HG02870 (cell line): Measurements from ENCODE around the gene CCN6.
"Not testable (repeated sequence)": the region's sequence is repeated elsewhere in the genome, so short reads cannot be mapped to it uniquely, and the experiment has no call there.

Experiments used
- ATAC-seq: cut with Tn5 transposase; IDR thresholded peaks from one replicate; pipeline ENCODE4 v1.9.1; 2021; ENCODE audit warnings: mild to moderate bottlenecking, moderate library complexity; ENCODE audit not compliant: unreplicated experiment

CCN6 gene

DNA sequence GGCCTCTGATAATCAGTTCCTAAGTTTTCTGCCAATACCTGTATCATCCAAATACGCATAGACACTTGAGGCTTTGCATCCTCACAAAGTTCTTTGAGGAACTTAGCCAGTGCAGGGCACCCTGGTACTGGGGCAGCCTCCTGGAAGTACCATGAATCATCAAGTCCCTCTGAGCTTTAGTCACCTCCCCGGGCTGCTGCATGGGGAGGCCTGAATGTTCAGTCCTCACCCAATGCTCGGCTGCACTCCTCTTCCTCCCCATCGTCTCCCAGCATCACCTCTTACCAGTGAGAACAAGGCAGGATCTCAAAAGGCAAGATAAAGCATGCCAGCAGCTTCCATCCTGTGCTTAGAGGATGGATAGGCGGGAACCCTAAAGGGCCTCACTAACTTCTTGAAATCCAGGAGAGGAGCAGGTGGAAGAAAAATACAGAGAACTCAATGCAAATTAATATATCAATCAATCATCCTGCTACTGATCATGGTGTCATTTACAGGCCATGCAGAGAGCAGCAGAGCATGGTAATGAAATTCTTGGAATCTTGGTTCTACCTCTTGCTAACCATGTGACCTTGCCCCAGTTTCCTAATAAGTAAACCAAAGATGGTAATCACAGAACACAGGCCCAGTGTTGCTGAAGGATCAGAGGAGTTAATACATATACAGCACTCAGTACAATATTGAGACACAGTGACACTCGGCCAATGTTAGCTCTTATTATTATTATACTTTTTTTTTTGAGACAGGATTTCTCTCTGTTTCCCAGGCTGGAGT is 4.7 kb upstream of the CCN6 start:
- no peak for ATAC-seq

DNA sequence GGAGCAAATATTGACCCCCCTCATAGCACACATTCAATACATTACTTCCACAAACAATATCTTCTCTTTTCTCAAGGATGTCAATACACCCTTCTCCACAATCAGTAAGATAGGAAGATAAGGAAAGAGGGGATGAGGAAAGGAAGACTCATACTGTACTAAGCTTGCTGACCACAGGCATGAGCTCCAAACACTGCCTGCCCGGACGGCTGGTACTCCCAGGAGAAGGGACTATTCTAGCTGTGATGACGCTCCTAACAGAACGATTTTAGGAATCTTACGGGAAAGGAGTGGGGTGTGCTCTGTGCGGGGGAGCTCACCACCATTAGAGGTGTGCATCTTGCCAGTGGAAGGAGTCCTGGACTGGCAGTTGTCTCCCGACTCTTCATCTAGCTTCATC is 3.9 kb upstream of the CCN6 start:
- no peak for ATAC-seq

DNA sequence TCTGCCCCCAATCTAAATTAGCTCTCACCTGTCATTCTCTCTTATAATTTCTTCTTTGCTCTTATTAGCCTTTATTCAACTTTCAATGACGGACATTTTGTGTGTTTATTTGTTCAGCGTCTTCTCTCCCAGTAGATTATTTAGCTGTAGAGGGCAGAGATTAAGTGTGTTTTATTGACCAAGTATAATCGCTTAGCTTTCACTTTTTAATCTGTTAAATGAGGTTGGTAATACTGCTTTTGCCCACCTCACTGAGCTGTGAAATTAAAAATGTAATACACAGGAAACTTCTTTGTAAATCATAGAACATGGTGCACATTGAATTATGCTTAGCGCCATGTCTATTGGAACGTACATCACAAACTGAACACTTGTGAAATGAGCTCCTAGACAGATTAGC is 3.5 kb upstream of the CCN6 start:
- no peak for ATAC-seq

- not testable (repeated sequence) for ATAC-seq
Observed at GRCh38 chr6:112051251-112051740, 2.6 kb upstream of the CCN6 start.

GRCh38 chr6:112054555-112055190 is 769 bp downstream of the CCN6 start:
- ATAC-seq: no peak

DNA sequence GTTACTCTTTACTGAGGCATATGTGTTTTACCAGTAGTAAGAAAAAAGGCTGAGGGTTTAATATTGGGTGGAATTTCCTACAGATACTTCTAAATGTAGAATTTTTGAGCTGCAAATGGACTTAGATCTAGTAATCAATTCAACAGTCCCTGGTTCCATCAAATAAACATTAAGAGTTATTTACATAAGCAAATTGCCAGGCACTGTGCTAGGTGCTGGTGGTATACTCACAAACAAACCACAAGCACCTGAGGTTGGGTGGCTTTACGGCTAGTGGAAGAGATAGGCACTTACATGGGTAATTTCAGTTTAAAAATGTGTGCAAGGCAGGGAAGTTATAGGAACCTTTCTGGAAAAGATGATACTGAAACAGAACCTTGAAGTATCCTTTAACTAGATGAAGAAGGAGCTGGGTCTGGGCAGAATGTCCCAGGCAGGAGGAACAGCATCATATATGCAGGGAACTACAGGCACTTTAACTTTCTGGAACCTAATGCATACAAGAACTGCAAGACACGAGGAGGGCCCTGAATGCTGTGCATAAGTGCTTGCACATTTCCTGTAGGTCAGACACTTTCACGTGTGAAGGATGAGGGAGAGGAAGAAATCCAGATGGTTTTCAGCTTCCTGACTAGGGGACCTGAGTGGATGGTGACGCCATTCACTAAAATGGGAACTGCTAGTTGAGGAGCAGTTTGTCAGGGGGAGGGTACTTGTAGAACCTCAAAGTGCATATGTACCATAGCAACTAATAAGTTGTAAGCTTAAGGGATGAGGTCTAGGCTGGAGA is 4.5 kb downstream of the CCN6 start:
- ATAC-seq: no peak

GRCh38 chr6:112061605-112062004 is 7.7 kb downstream of the CCN6 start:
- no peak for ATAC-seq

DNA sequence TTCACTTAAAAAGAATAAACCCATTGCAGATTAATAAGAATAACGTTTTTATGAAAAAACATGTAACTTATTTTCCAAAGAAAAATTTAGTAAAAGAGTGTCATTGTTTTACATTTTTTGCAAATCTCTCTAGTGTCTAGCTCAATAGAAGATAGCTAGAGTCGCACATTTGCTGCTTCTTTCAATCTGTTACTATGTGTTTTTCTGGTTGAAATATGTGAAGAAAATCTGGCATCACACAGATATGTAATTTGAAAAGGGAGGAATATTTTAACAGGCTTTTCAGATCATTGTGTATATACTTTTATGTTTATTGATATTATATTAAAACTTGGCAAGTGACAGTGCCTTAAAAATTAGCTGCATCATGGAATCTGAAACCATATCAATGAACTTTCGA is 9.1 kb downstream of the CCN6 start:
- no peak for ATAC-seq

DNA sequence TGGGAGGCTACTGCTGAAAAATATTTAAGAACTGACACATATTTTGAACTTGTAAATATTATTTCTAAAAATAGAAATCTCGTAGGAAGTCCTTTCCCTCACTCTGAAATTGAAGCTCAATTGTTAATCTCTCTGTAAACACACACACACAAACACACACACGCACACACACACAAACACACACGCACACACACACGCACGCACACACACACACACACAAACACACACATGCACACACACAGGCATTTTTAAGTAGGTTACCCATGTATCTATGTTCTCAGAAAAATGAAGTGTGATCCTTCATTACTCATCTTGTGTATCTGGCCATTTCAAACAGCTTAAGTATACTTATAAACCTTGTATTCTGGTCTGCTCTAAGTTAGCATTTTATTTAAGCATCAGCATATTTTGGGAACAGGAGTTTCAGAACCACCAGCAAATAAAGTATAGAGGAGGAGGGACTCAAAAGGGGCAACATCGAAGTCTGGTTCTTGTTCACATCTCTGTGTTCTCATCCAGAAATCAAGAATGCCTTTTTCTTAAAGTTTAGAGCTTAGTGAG is 11.6 kb downstream of the CCN6 start:
- no peak for ATAC-seq

GRCh38 chr6:112066606-112067005 is 12.7 kb downstream of the CCN6 start:
- no peak for ATAC-seq

DNA sequence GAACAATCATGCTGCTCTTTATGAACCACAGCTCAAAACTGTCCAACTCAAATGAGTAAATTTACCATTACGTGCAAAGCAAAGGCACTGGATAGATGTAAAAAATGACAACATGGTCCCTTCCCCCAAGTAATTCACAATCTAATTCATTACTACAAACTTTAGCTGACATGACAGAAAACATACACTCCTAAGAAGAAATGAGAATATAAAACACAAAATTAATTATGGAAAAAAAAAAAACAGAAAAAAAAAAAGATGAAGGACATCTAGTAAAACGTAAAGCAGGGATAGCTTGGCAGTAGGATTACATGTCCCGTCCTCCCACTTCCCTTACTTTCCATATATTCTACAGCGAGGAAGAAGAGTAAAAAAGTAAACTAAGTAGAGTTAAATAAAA is 27.7 kb downstream of the CCN6 start:
- ATAC-seq: no peak

GRCh38 chr6:112085286-112086065 is 31.6 kb downstream of the CCN6 start:
- ATAC-seq: no peak

DNA sequence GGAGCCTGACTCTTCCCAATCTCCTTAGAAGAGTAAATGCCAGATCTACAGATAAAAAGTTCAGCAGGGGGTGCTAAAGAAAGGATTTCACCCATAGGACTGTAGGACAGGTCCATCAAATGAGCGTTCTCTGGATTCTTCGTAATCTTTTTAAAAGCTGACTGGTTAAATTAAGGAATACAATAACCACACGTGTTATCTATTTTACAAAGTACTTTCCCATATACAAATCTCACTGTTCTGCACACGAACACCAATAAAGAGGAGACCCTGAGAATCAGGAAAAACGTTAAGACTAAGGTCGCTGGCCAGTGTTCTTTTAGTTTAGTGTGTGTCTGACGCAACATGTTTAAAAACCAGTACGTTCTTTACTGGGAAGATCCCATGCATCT is 32.8 kb downstream of the CCN6 start:
- ATAC-seq: peak; percentile 30

DNA sequence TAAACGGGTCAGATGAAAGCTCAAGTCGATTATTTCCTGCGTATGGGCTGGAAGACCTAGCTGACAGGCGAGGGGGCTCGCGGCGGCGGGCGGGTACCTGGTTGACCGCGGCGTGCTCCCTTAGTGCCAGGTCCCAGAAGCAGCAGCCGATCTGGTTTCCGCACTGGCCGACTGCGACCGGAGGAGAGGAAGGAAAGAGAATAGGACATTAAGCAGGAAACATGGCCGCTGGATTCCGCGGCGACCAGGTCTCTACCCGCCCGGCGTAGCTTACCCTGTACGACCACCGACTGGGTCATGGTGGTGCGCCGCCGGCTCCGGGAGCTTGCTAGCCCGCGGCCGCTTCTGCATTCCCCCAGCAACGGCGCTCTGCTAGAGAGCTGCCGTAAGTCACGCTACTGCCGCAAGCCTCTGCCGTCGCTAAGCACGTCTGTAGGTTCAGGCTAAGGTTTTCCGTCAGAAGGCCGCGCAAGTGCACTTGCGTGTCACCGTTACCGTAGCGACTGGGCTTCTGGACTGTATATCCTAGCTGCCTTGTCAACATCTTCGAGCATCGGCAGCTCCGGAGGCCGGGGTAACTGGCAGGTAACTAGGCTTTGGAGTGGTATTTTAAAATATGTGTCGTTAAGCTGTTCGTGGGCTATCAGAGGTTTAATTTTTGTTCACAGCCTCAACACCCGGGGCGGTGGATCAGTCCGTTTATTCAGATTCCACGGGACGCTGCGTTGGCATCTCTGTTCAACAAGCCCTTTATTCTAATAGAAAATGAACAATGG is 33.4 kb downstream of the CCN6 start, which contains the start of the genes FAM229B and TUBE1:
FAM229B (plus strand) TSS at position 456 of the 776 bp plus-strand sequence. CDS start 11,693 bp downstream, outside the sequence.
TUBE1 (minus strand) TSS at position 347 of the 776 bp plus-strand sequence; CDS start at position 299, 48 bp downstream.
- peak; percentile 97 for ATAC-seq

- ATAC-seq: no peak
Observed at GRCh38 chr6:112087916-112088315, 34.0 kb downstream of the CCN6 start.

DNA sequence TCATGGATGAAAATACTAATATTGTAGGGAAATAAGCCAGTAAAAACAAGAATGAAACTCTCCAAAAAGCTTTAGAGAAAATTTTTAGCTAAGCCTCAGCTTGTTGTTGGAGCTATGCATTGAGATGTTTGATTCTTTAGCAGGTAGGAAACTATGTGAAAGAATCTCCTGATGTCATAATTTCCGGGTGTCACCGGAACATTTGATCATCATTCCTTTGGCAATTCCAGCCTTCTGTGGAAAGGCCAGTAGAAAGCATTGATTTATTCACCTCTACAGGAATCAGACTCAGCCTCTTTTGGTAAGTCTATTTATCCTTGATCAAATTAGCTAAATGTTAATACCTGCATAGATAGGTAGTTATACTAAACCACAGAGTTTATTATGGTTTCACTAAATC is 43.0 kb downstream of the CCN6 start:
- ATAC-seq: no peak

GRCh38 chr6:112100561-112100960 is 46.7 kb downstream of the CCN6 start:
- no peak for ATAC-seq

DNA sequence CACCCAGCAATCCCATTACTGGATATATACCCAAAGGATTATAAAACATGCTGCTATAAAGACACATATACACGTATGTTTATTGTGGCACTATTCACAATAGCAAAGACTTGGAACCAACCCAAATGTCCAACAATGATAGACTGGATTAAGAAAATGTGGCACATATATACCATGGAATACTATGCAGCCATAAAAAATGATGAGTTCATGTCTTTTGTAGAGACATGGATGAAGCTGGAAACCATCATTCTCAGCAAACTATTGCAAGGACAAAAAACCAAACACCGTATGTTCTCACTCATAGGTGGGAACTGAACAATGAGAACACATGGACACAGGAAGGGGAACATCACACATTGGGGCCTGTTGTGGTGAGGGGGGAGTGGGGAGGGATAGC is 52.1 kb downstream of the CCN6 start:
- ATAC-seq: not testable (repeated sequence)

DNA sequence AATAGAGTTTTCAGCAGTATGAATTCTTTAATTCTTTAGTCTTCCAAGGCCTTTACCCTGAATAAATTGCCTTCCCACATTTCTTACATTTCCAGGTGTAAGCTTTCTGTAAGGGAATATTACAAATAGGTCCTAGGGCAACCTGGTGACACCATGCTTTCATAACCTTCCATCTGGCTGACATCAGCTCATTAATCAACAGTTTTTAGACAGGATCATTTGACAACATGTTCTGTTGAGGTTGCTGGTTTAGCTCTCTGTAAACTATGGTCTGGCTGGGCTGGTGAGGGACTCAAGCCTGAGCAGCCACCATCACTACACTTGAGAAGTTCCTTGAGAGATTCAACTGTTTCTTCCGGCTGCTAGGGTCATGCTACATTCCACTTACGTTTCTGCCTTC is 52.7 kb downstream of the CCN6 start:
- ATAC-seq: no peak

DNA sequence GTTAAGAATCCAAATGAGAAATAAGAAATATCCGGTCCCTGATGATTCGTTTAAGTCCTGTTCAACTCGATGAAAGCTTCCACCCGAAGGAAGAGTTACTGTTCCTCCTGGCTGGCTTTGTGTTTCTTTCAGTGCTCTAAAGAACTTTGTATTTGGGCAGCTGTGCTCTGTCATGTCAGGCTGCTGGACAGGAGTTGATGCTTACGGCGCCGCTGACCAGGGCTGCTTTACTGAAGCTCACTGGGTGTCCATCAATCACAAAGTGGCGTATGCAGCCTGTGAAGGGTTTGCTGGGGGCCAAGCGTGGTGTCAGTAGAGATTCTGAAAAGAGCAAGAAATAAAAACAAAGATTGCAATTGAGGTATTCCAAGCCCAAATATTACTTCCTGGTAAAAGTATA is 55.4 kb downstream of the CCN6 start:
- ATAC-seq: no peak
